A549 treated with CpdA at 1 μM for 4 hours (cell line): Measurements from ENCODE around the gene APOA1. TPM values are rescaled to one million over a fixed set of nuclear protein-coding genes. Genes with fewer than 3 reads are reported as not detected.

Experiments
- total RNA-seq: library from RNA; stranded (reverse); fragments of 200-300 nt; extraction: Qiagen RNA extraction; gene quantifications from 5 replicates; pipeline ENCODE4 v1.2.3, GENCODE V29; 2022; ENCODE audit warnings: low read depth

Gene APOA1
- total RNA-seq = 0.23 to 0.96 TPM (median 0.33 TPM) in 4 of 5 replicates, not detected in the other

DNA sequence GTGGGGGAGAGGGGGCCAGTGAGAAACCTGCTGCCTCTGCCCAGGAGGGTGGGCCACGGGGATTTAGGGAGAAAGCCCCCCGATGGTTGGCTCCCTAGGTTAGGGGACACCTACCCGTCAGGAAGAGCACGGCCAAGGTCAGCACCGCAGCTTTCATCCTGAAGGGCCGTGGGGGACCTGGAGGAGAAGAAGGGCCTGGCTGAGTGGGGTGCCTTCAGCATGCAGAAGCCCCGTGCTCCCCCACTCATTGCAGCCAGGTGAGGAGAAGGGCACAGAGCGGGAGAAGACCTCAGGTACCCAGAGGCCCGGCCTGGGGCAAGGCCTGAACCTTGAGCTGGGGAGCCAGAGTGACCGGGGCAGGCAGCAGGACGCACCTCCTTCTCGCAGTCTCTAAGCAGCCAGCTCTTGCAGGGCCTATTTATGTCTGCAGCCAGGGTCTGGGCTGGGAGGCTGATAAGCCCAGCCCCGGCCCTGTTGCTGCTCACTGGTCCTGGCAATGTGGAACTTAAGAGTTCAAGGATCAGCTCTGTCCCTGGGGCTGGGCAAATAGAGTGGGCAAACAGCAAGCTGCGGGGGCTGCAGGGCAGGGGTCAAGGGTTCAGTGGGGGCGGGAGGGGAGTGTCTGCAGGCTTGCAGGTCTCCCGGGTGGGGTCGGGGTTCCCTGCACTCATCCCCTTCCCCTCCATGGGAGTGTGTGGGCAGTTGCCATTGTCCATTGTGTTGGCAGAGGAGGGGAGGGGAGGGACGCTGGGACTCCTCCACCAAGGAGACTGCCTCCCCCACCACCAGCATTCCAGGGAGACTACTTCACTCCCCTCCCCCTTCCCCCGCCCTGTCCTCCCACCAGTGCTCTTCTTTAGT, at the start of gene APOA1:
Gene APOA1, minus strand, starts transcription at position 392 of the 861 bp plus-strand sequence. Its CDS starts 235 bp downstream, at position 157.

DNA sequence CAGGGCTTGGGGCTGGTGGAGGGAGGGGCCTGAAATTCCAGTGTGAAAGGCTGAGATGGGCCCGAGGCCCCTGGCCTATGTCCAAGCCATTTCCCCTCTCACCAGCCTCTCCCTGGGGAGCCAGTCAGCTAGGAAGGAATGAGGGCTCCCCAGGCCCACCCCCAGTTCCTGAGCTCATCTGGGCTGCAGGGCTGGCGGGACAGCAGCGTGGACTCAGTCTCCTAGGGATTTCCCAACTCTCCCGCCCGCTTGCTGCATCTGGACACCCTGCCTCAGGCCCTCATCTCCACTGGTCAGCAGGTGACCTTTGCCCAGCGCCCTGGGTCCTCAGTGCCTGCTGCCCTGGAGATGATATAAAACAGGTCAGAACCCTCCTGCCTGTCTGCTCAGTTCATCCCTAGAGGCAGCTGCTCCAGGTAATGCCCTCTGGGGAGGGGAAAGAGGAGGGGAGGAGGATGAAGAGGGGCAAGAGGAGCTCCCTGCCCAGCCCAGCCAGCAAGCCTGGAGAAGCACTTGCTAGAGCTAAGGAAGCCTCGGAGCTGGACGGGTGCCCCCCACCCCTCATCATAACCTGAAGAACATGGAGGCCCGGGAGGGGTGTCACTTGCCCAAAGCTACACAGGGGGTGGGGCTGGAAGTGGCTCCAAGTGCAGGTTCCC, 7.8 kb downstream of the APOA1 start, which contains the start of gene APOC3:
Gene APOC3, plus strand, starts transcription at position 383 of the 659 bp plus-strand sequence. CDS start 676 bp downstream, outside the sequence.

DNA sequence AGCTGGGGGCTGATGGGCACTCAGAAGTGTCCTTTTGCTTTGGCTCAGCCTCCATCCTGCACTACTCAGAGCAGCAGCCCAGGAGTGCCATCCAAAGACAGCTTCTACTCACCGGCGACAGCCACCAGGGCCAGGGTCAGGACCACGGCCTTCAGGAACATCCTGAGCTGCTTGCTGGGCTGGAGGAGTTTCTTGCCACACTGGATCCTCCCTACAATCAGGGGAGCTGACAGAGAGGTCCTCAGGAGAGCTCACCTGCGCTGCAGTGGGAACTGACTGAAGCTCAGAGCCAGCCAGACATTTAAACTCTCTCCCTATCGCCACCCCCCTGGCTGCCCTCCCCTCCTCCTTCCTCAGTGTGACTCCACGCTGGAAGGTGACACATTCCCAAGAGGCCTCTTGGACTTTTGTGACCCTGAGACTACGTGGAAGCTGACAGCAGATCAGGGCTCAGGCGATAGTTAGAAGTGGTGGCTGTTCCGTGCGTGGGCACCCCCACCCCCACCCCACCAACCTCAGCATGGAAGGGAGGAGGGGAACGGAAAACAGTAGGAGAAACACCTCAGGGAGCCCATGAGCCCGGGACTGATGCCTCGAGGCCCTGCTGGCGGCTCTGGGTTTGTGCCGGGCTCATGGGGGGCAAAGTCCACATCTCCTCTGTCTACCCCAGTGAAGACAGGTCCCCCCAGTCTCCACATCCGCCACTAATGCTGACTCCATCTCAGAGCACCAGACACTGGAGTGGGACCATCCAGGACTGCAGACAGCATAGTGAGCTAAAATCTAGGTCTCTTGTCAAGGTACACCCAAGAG, 14.2 kb downstream of the APOA1 start, which contains the start of gene APOA4:
Gene APOA4, minus strand, starts transcription at position 274 of the 813 bp plus-strand sequence. Its CDS starts 113 bp downstream, at position 161.

DNA sequence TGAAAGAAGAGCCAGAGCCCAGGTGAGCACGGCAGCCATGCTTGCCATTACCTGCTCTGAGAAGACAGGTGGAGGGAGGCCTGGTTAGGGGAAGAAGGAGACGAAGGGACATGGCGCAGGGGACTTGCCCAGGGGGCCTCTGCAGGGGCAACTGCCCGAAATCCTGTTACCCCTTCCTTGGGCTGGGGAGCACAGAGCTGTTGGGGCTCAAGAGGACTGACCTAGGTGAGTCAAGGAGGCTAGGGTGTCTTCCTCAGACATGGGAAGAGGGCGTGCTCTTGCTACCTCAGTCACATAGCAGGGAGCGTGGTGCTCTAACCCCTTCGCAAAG, 45.6 kb downstream of the APOA1 start, which contains the start of gene APOA5:
Gene APOA5, minus strand, starts transcription at position 67 of the 331 bp plus-strand sequence. Its CDS starts 19 bp downstream, at position 48.

DNA sequence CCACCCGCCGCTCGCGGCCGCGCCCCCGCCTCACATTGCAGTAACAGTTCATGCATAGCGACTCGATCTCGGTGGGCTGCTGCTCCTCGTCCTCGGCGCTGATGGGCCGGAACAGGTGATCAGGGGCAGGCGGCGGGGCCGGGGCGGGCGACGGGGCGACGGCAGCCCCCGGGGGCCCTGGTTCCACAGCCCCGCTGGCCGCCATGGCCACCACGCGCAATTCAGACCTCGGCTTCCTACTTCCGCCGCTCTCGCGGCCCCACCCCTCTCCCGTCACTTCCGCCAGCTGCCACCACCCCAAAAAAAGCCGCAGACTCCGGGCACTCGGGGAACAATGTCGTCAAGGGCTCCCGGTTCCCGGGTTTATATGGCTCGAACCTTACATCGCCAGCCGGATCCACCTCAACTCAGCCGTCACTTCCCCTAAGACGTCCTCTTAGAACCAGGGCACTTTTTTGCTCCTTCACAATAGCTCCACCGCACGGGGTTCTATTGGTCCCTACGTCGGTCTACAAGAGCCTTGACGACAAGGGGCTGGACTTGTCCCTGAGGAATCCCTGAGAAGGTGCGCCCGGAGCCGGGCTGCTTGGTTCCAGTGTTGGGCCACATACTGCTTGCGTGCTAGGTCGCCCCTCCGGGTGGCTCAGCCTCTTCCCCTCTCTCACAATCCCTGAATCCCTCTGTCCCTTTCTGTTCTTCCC, 49.5 kb downstream of the APOA1 start, which contains the start of gene ZPR1:
Gene ZPR1, minus strand, starts transcription at position 238 of the 701 bp plus-strand sequence. Its CDS starts 33 bp downstream, at position 205.

Other genes with a start within 250 kb of the APOA1 start
- gene BUD13, start 64.6 kb downstream of the APOA1 start, total RNA-seq = 10.9 to 13.1 TPM (median 12.6 TPM) in 5 replicates
- gene ZPR1, start 49.6 kb downstream of the APOA1 start, total RNA-seq = 47.0 to 62.1 TPM (median 60.3 TPM) in 5 replicates
- not detected in 5 replicates for gene APOA5, start 45.7 kb downstream of the APOA1 start, total RNA-seq
- not detected in 5 replicates for gene APOA4, start 14.3 kb downstream of the APOA1 start, total RNA-seq
- gene APOC3, start 7.7 kb downstream of the APOA1 start, total RNA-seq = not detected in 5 replicates